ENCODE data around the gene GAL3ST2. TPM values are rescaled to one million over a fixed set of nuclear protein-coding genes. Genes with fewer than 3 reads are reported as not detected.
"Not testable (repeated sequence)": the region's sequence is repeated elsewhere in the genome, so short reads cannot be mapped to it uniquely, and the experiment has no call there.

The GAL3ST2 gene
- total RNA-seq, 1 donor, result 2.5 TPM

GRCh38 chr2:241802421-241803318 is 26.0 kb downstream of the GAL3ST2 start:
- Histone ChIP-seq H3K27me3 (ENCODE audit: insufficient read depth, low read length) (peaks cover 12% of the 10 kb centered on the region), H3K4me3 (ENCODE audit: low read length) (no peak overlapping the region), H3K9me3 (ENCODE audit: low read depth, low read length) (no peaks in the 10 kb centered on the region), H3K4me1 (ENCODE audit: insufficient read depth, low read length) (peaks cover 18% of the 10 kb centered on the region)

DNA sequence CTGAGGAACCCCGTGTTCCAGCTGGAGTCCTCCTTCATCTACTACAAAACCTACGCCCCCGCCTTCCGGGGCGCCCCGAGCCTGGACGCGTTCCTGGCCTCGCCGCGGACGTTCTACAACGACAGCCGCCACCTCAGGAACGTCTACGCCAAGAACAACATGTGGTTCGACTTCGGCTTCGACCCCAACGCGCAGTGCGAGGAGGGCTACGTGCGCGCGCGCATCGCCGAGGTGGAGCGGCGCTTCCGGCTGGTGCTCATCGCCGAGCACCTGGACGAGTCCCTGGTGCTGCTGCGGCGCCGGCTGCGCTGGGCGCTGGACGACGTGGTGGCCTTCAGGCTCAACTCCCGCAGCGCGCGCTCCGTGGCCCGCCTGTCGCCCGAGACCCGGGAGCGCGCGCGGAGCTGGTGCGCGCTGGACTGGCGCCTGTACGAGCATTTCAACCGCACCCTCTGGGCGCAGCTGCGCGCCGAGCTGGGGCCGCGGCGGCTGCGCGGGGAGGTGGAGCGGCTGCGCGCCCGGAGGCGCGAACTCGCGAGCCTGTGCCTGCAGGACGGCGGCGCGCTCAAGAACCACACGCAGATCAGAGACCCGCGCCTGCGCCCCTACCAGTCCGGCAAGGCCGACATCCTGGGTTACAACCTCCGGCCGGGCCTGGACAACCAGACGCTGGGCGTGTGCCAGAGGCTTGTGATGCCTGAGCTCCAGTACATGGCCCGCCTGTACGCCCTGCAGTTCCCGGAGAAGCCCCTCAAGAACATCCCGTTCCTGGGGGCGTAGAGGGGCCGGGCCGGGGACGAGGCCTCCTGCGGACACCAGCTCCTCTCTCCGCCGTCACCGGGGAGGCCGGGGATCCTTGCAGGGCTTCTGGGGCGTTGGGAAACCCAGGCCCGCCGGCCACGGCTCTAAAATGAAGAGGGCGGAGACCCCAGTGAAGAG is 27.0 kb downstream of the GAL3ST2 start:
- peak overlapping the region; percentile 12 for H3K4me3 ChIP-seq (ENCODE audit: low read length)
- no peaks in the 10 kb centered on the region for H3K9me3 ChIP-seq (ENCODE audit: low read depth, low read length)
- peaks cover 18% of the 10 kb centered on the region for H3K4me1 ChIP-seq (ENCODE audit: insufficient read depth, low read length)
- peaks cover 12% of the 10 kb centered on the region for H3K27me3 ChIP-seq (ENCODE audit: insufficient read depth, low read length)

DNA sequence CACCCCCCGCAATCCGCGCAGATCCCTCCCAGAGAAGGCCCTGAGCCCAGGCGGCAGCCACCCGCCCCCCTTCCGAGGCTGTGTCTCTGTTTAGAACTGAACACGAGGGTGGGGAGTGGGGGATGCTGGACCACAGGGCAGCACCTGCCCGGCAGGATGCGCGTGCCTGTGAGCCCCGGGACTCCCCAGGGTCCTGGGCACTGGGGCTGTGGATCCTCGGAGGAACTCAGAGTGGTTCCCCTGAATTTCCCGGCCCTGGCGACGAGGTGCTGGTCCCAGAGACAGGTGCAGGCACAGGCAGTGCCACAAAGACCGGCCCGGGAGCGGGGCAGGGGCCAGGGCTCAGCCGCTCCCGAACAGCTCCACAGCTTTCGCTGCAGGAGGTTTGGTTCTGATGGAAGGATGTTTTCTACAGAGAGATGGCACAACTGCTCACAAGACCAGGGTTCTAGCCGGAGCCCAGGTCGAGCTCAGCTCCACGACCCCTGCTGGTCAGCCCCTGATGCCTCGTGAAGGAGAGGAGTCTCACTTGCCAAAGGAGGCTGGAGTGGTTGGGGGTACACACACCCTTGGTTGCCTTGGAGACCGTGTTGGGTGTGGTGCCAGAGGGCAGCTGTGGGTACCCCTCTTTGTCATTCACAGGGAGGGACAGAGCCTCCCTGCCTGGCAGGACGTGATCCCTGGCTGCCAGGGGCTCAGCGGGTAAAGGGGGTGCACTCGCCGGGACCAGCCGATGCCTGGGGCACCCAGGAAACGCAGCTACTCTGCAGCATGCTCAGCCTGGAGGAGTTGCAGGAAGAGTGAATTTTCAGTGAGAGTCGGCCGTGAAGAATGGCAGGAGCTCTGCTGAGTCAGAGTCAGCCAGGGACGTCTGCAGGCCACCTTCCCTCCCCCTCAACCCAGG is 28.0 kb downstream of the GAL3ST2 start:
- H3K9me3 ChIP-seq (ENCODE audit: low read depth, low read length), result no peaks in the 10 kb centered on the region
- H3K4me3 ChIP-seq (ENCODE audit: low read length), result no peak overlapping the region
- H3K4me1 ChIP-seq (ENCODE audit: insufficient read depth, low read length), result peaks cover 18% of the 10 kb centered on the region
- peaks cover 12% of the 10 kb centered on the region for H3K27me3 ChIP-seq (ENCODE audit: insufficient read depth, low read length)

DNA sequence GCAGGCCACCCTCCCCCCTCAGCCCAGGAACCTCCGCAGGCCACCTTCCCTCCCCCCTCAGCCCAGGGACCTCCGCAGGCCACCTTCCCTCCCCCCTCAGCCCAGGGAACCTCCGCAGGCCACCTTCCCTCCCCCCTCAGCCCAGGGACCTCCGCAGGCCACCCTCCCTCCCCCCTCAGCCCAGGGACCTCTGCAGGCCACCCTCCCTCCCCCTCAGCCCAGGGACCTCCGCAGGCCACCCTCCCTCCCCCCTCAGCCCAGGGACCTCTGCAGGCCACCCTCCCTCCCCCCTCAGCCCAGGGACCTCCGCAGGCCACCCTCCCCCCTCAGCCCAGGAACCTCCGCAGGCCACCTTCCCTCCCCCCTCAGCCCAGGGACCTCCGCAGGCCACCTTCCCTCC is 29.6 kb downstream of the GAL3ST2 start:
- H3K9me3 ChIP-seq (ENCODE audit: low read depth, low read length); H3K4me3 ChIP-seq (ENCODE audit: low read length): not testable (repeated sequence)
- H3K27me3 ChIP-seq (ENCODE audit: insufficient read depth, low read length), result peaks cover 12% of the 10 kb centered on the region
- H3K4me1 ChIP-seq (ENCODE audit: insufficient read depth, low read length), result peaks cover 18% of the 10 kb centered on the region

- no peak overlapping the region for H3K4me3 ChIP-seq (ENCODE audit: low read length)
- peaks cover 8% of the 10 kb centered on the region for H3K27me3 ChIP-seq (ENCODE audit: insufficient read depth, low read length)
- peaks cover 17% of the 10 kb centered on the region for H3K4me1 ChIP-seq (ENCODE audit: insufficient read depth, low read length)
- H3K9me3 ChIP-seq (ENCODE audit: low read depth, low read length), result no peaks in the 10 kb centered on the region
Measured at GRCh38 chr2:241808051-241808720, 31.6 kb downstream of the GAL3ST2 start.

DNA sequence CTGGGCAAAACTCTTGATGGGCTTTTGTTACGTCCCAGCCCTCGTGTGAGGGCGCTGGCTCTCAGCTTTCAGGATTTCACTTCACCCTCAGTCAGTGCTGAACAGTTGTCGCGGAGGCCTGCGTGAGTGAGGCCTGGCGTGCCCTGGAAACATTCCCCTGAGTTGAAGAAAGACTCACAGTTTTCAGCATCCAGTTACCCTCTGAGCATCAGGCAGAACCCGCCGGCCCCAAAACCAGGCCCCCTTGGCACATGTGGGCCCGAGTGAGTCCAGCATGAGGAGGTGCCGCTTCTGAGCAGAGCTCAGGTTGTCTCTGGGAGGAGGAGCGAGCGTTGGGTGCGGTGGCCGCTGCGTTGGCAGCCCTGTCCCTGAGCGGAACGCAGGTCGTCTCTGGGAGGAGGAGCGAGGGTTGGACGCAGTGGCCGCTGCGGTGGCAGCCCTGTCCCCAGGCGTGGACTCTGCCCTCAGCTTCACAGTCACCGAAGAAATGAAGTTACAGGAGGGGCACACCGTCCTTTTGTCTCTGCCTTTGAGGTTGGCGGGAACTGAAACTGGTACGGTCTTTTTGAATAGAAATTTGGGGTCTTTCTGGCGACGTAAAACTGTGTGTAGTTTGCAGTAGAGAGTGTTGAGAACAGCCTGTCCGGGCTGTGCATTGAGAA is 32.2 kb downstream of the GAL3ST2 start, which contains the start of gene NEU4:
Gene NEU4 (plus strand): TSS at position 473 of the 662 bp plus-strand sequence. CDS start 5,292 bp downstream, outside the sequence.
- Histone ChIP-seq H3K4me1 (ENCODE audit: insufficient read depth, low read length) (peaks cover 11% of the 10 kb centered on the region), H3K27me3 (ENCODE audit: insufficient read depth, low read length) (peaks cover 7% of the 10 kb centered on the region), H3K4me3 (ENCODE audit: low read length) (no peak within 1 kb of the TSS), H3K9me3 (ENCODE audit: low read depth, low read length) (no peaks in the 10 kb centered on the region)

GRCh38 chr2:241809383-241810306 is 33.0 kb downstream of the GAL3ST2 start:
- H3K4me1 ChIP-seq (ENCODE audit: insufficient read depth, low read length), result peaks cover 3% of the 10 kb centered on the region
- no peaks in the 10 kb centered on the region for H3K9me3 ChIP-seq (ENCODE audit: low read depth, low read length)
- H3K4me3 ChIP-seq (ENCODE audit: low read length), result no peak overlapping the region
- peaks cover 3% of the 10 kb centered on the region for H3K27me3 ChIP-seq (ENCODE audit: insufficient read depth, low read length)

DNA sequence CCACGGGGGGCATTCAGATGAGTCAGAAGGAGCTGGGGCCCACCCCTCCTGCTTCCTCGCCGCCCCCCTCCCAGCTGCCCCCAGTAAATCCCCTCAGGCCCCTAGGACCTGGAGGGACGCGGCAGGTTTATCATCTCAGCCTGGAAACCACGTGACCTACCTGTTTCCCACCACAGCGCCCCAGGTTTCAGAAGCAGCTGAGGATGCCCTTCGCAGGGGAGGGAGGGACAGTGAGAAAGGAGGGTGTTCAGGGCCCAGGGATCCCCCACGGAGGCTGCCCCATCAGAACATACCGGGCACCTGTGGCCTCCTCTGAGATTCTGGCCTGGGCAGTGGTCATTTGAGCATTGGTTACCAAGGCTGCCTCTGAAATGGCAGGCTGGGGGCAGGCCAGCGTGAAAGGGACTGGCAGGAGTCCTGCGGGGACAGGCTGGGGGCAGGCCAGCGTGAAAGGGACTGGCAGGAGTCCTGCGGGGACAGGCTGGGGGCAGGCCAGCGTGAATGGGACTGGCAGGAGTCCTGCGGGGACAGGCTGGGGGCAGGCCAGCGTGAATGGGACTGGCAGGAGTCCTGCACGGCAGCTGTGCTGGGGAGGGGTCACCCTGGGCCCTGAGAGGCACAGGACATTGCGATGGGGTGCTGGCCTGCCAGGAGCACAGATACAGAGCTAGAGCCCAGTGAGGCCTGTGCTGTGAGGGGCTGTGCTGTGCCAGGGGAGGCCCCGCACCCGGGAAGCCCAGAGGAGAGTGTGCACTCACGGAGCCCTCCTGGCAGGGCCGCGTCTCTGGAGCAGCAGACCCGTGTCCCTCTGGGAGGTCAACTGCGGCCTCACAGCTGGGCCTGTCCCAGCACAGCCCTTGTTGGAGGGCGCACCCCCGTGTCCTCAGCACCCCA is 33.9 kb downstream of the GAL3ST2 start:
- no peak overlapping the region for H3K4me3 ChIP-seq (ENCODE audit: low read length)
- no peaks in the 10 kb centered on the region for H3K4me1 ChIP-seq (ENCODE audit: insufficient read depth, low read length)
- no peaks in the 10 kb centered on the region for H3K9me3 ChIP-seq (ENCODE audit: low read depth, low read length)
- H3K27me3 ChIP-seq (ENCODE audit: insufficient read depth, low read length), result no peaks in the 10 kb centered on the region

- no peaks in the 10 kb centered on the region for H3K9me3 ChIP-seq (ENCODE audit: low read depth, low read length)
- H3K4me1 ChIP-seq (ENCODE audit: insufficient read depth, low read length), result no peaks in the 10 kb centered on the region
- no peaks in the 10 kb centered on the region for H3K27me3 ChIP-seq (ENCODE audit: insufficient read depth, low read length)
- no peak overlapping the region for H3K4me3 ChIP-seq (ENCODE audit: low read length)
Measured at GRCh38 chr2:241811201-241811951, 34.8 kb downstream of the GAL3ST2 start.

GRCh38 chr2:241811952-241812729 is 35.5 kb downstream of the GAL3ST2 start:
- no peaks in the 10 kb centered on the region for H3K9me3 ChIP-seq (ENCODE audit: low read depth, low read length)
- no peaks in the 10 kb centered on the region for H3K27me3 ChIP-seq (ENCODE audit: insufficient read depth, low read length)
- peaks cover under 1% of the 10 kb centered on the region for H3K4me1 ChIP-seq (ENCODE audit: insufficient read depth, low read length)
- H3K4me3 ChIP-seq (ENCODE audit: low read length), result no peak overlapping the region

All from mononuclear cell (primary cell).